SJSA1 (cell line): ENCODE measurements around the gene AGMO. TPM values are rescaled to one million over a fixed set of nuclear protein-coding genes. Genes with fewer than 3 reads are reported as not detected.
A peak's percentile ranks its signal among the peaks of the same experiment; 100 is the strongest.

ENCODE experiments used
- DNase-seq, 2 experiments: peaks; one replicate each; pipeline ENCODE4 v3.0.0-alpha.2; 2015 to 2020; ENCODE audit warnings: low spot score in 2 of 2, low read depth in 1 of 2
- H3K27ac ChIP-seq: fragments of 250-450 bp; sonication (Bioruptor Pico); 2 replicates; pipeline ENCODE4 v1.5.1; 2020; ENCODE audit warnings: mild to moderate bottlenecking, moderate library complexity
- H3K27me3 ChIP-seq: fragments of 250-450 bp; sonication (Bioruptor Pico); replicated peaks from 2 replicates; pipeline ENCODE4 v1.5.1; 2020; ENCODE audit warnings: mild to moderate bottlenecking, moderate library complexity
- H3K36me3 ChIP-seq: fragments of 250-450 bp; sonication (Bioruptor Pico); 2 replicates; pipeline ENCODE4 v1.5.1; 2020; ENCODE audit warnings: mild to moderate bottlenecking
- H3K4me1 ChIP-seq: fragments of 250-450 bp; sonication (Bioruptor Pico); replicated peaks from 2 replicates; pipeline ENCODE4 v1.6.1; 2021; ENCODE audit warnings: mild to moderate bottlenecking
- H3K4me3 ChIP-seq: fragments of 250-450 bp; sonication (Bioruptor Pico); 2 replicates; pipeline ENCODE4 v1.5.1; 2020; ENCODE audit warnings: mild to moderate bottlenecking
- H3K9me3 ChIP-seq: fragments of 250-450 bp; sonication (Bioruptor Pico); replicated peaks from 2 replicates; pipeline ENCODE4 v1.5.1; 2020; ENCODE audit warnings: mild to moderate bottlenecking
- total RNA-seq: library from RNA; depleted of rRNA; stranded (reverse); fragments of >200 nt; shearing (Covaris generic); gene quantifications from 2 replicates; pipeline ENCODE4 v1.2.3, GENCODE V29; 2014

AGMO gene
- total RNA-seq, 1 experiment from 2014 or later: not detected

DNA sequence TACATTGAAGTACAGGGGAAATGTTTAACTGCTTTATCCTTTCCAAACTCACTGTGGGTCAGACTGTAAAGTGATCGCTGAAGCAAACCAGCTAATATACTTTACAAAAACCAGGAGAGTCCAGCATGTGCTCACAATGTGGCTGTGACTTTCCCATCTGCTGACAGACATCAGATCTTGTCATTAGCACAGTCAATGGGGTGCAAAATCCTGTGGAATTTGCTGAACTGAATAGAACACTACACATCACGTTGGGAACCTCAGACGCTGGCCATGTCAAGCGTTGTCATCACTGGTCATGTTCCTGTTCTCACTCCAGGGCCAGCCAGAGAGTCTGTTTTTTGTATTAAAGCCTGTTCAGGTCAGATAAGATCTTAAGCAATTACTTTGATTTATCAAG is 83.4 kb downstream of the AGMO start:
- no peaks in the 10 kb centered on the region for H3K4me1 ChIP-seq
- no peaks in the 10 kb centered on the region for H3K9me3 ChIP-seq
- no peak for DNase-seq

DNA sequence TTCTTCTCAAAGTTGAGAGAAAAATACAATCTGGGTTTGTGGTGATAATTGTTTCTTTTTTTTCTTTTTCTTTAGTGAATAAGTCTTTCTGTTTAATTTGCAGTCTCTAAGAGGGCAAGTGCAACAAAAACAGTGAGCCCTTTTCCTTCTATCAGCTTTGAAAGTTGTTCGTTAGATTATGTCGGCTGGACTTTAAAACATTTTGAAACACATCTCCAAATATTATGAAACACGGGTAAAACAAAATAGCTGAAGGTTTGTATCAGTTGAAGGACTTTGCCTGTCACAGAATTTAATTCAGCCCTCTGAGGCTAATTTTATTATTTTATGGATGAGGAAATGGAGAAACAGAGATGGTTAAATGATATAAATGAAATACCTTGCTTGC is 85.3 kb downstream of the AGMO start:
- H3K27me3 ChIP-seq: no peaks in the 10 kb centered on the region
- no peaks in the 10 kb centered on the region for H3K36me3 ChIP-seq
- H3K4me3 ChIP-seq: no peak overlapping the region
- H3K27ac ChIP-seq: no peak overlapping the region
- no peaks in the 10 kb centered on the region for H3K9me3 ChIP-seq
- H3K4me1 ChIP-seq: no peaks in the 10 kb centered on the region
- DNase-seq: no peak

More for the DNA sequence above, 83.4 kb downstream of the AGMO start:
- H3K27me3 ChIP-seq: no peaks in the 10 kb centered on the region
- H3K4me3 ChIP-seq: no peak overlapping the region
- H3K27ac ChIP-seq: no peak overlapping the region
- H3K36me3 ChIP-seq: no peaks in the 10 kb centered on the region

DNA sequence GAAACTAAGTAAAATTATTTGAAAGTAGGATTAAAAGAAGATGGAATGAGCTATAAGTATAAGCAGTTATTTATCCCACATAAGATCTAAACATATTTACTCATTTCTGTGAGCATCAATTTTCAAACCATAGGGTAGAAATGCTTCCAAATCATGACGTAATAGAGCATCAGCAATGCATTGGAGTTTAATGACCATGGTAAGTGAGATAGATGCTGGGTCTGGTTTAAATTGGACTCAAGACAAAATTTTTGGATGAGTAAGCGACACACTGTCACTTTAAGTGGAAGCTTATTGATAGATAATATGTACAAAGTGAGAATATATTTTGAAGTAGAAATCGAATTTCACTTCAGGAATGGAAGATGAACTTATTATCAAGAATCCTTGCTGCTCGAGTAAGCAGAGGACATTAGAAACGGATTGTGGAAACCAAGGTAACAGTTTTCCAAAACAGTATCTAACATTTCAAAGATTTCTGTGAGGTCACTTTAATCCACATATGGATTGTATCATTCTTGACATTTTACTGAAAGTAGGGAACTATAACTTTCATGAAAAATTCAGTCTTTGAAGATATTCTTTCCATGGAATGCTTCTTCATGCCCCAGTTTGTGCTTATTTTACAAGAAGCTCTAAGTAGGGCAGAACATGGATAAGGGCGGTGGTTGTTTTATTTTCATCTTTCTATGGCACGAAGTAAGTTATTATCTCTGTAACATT is 85.8 kb downstream of the AGMO start:
- no peaks in the 10 kb centered on the region for H3K36me3 ChIP-seq
- H3K4me3 ChIP-seq: no peak overlapping the region
- no peaks in the 10 kb centered on the region for H3K4me1 ChIP-seq
- DNase-seq: no peak
- H3K27me3 ChIP-seq: no peaks in the 10 kb centered on the region
- H3K27ac ChIP-seq: no peak overlapping the region
- H3K9me3 ChIP-seq: no peaks in the 10 kb centered on the region

DNA sequence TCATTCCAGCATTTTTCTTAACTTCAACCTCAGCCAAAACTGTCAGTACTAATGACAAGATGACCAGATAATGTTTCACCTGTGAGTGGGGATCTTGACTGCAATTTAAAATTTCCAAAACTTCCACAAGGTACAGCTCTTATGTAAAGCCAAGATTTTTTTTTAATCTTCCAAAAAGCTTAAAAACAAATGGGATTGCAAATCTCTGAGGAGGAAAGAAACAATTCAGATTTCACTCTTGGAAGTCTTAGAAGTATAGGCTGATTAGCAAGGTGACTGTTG is 90.2 kb downstream of the AGMO start:
- Histone ChIP-seq H3K36me3 (no peaks in the 10 kb centered on the region), H3K27ac (no peak overlapping the region), H3K27me3 (no peaks in the 10 kb centered on the region), H3K4me3 (no peak overlapping the region), H3K9me3 (no peaks in the 10 kb centered on the region), H3K4me1 (no peaks in the 10 kb centered on the region)
- no peak for DNase-seq

- Histone ChIP-seq H3K4me1 (no peaks in the 10 kb centered on the region), H3K27ac (no peak overlapping the region), H3K36me3 (no peaks in the 10 kb centered on the region), H3K9me3 (no peaks in the 10 kb centered on the region), H3K27me3 (no peaks in the 10 kb centered on the region), H3K4me3 (no peak overlapping the region)
- no peak for DNase-seq
These were observed 90.8 kb downstream of the AGMO start for GRCh38 chr7:15470825-15471668.

- Histone ChIP-seq H3K4me1 (no peaks in the 10 kb centered on the region), H3K4me3 (no peak overlapping the region), H3K27me3 (no peaks in the 10 kb centered on the region), H3K9me3 (no peaks in the 10 kb centered on the region), H3K27ac (no peak overlapping the region), H3K36me3 (no peaks in the 10 kb centered on the region)
- DNase-seq: no peak
These were observed 97.1 kb downstream of the AGMO start for GRCh38 chr7:15464667-15465121.

DNA sequence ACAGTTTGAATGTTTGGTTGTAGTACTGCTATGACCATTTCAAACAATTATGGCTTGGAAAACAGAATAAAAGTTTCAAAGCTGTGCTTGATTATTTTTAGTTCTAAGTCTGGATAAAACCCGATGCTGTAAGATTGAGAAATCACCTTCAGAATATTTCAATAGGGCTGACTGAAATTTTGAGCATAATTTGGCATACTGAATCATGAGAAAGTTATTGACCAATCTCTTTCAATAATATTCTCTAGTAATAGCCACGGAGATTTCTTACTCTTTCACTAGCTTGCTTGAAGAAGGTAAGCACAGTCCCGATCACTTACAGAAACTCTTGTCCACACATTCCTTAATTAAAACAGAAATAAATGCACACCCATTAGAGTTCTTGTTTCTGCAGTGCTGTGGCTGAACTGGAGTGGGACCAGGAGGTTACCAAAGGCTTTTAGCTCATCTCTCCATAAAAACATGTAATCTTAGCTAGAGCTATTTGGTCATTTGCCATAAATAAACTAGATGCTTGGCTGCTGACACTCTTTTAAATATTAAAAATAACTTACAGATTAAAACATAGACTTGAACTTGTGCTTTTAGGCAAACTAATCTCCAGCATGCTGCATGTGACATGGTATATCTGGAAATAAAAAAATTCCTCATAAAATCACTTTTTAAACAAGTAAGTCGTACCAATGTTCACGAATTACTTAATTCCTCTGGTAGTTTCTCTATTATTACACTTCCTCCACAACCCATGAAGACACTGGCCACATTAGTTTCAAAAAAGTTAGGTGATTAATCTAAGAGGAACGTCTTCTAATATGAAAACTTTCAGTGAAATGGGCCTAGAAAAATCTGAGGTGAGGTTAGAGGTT is 97.8 kb downstream of the AGMO start:
- DNase-seq: no peak
- H3K27ac ChIP-seq: no peak overlapping the region
- H3K4me3 ChIP-seq: no peak overlapping the region
- no peaks in the 10 kb centered on the region for H3K36me3 ChIP-seq
- H3K4me1 ChIP-seq: no peaks in the 10 kb centered on the region
- H3K27me3 ChIP-seq: no peaks in the 10 kb centered on the region
- no peaks in the 10 kb centered on the region for H3K9me3 ChIP-seq

- Histone ChIP-seq H3K27me3 (no peaks in the 10 kb centered on the region), H3K9me3 (no peaks in the 10 kb centered on the region), H3K36me3 (no peaks in the 10 kb centered on the region), H3K4me1 (no peaks in the 10 kb centered on the region), H3K27ac (no peak overlapping the region), H3K4me3 (no peak overlapping the region)
- DNase-seq: no peak
These were observed 99.0 kb downstream of the AGMO start for GRCh38 chr7:15462721-15463389.

DNA sequence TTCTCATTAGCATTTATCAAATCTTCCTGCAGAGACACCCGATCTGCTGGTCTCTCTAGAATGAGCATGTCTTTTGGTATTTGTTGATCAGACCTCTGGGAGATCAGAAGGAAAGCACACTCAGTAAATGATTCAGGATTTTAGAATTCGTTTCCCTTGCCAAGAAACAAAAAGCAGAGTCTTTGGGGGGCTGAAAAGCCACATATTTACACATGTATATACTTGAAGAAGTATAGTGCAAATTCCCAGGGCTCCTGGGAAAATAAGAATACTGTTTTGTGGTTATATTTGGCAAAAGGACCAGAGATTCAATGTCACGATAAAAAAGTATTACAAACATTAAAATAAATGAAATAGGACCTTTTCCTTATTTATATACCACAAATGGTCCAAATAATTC is 100.2 kb downstream of the AGMO start:
- no peaks in the 10 kb centered on the region for H3K4me1 ChIP-seq
- H3K27ac ChIP-seq: no peak overlapping the region
- no peaks in the 10 kb centered on the region for H3K27me3 ChIP-seq
- DNase-seq: peak in 1 of 2 experiments; percentile 12
- H3K9me3 ChIP-seq: no peaks in the 10 kb centered on the region
- no peak overlapping the region for H3K4me3 ChIP-seq
- no peaks in the 10 kb centered on the region for H3K36me3 ChIP-seq

DNA sequence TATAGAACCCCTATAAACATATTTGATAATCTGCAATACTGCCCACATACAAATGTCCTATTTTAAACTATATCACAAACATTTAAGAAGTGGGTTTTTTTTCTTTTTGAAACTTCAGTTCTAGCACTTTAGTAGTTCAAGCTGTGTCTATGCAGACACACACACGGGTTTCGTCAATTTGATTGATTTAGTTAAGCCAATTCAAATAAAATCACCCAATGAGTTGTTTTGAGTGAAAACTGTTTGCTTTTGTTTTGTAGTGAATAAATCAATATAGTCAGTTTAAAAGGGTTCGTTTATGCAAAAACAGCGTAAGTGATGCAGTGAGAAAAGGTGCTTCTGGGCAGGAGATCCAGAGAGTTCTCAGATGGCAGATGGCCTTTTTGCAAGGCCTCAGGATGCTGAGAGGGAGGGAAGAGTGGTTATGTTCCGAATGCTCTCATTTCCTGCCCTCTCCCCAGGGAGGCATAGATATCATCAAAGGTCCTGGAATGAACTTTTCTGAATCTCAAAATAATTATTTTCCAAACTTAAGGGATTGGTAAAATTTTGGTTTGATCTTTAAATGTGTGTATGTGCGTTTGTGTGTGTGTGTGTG is 102.7 kb downstream of the AGMO start:
- Histone ChIP-seq H3K36me3 (no peaks in the 10 kb centered on the region), H3K4me1 (no peaks in the 10 kb centered on the region), H3K27me3 (no peaks in the 10 kb centered on the region), H3K4me3 (no peak overlapping the region), H3K27ac (no peak overlapping the region), H3K9me3 (no peaks in the 10 kb centered on the region)
- DNase-seq: no peak

DNA sequence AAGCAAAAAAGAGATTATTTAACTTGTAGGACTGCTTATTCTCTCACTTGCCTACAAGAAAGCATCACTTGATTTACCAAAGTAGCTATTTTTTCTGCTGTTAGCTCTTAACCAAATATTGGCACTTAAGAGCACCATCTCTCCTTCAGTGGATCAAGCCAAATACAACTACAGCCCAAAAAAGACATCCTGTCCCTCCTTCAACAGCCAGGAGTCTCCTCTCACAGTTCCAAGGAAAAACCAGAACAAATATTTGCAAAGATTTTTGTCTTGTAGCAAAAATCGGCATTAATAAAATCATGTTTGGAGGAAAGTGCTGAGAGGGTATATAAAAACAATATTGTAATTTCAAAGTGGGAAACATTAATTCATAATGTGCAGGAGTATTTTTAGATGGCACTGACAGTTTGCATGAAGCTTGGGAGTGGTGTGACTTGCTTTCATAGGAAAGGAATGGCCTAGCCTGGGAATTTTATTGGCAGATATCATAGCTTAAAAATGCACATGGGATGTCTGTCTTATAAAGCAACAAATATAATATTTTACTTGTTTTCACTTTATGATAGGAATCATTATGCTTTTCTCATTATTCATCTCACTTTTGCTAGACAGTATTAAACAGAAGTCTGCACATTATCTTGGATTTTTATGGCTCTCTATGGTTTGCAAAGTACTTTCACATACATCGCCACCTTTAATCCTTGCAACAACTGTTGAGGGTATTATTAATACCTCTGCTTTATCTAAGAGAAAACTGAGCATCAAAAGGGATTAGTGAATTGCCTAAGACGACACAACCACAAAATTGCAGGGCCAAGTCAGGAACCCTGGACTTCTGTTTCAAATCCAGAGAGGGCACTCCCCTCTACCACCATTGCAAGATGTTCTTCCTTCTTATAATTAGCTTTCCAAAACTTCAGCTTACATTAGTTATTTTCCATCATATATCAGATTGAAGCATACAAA is 103.5 kb downstream of the AGMO start:
- H3K27me3 ChIP-seq: no peaks in the 10 kb centered on the region
- H3K27ac ChIP-seq: no peak overlapping the region
- H3K36me3 ChIP-seq: no peaks in the 10 kb centered on the region
- H3K4me1 ChIP-seq: no peaks in the 10 kb centered on the region
- no peak for DNase-seq
- no peak overlapping the region for H3K4me3 ChIP-seq
- H3K9me3 ChIP-seq: no peaks in the 10 kb centered on the region

GRCh38 chr7:15452670-15453069 is 109.1 kb downstream of the AGMO start:
- Histone ChIP-seq H3K27me3 (no peaks in the 10 kb centered on the region), H3K9me3 (no peaks in the 10 kb centered on the region), H3K4me3 (no peak overlapping the region), H3K36me3 (no peaks in the 10 kb centered on the region), H3K27ac (no peak overlapping the region), H3K4me1 (no peaks in the 10 kb centered on the region)
- DNase-seq: no peak
